IMR-90 (cell line): ENCODE measurements around the gene LRRC10. TPM values are rescaled to one million over a fixed set of nuclear protein-coding genes. Genes with fewer than 3 reads are reported as not detected.
"Not testable (repeated sequence)": the region's sequence is repeated elsewhere in the genome, so short reads cannot be mapped to it uniquely, and the experiment has no call there.

ENCODE experiments used
- ATAC-seq: fragments of 200-7000 bp; cut with Tn5 transposase; 2 replicates; pipeline ENCODE4 v1.9.1; 2020; ENCODE audit warnings: low read depth, mild to moderate bottlenecking, moderate library complexity
- BruUV-seq: library from RNA; stranded (reverse); fragments of 400-500 nt; replicated peaks from 2 replicates; lab custom pipeline; 2021; lab: Mats Ljungman, UMichigan
- CTCF ChIA-PET: fragments of 300-600 bp; formaldehyde crosslinking; extraction: SDS; loops from one replicate; lab custom pipeline; 2021; ENCODE audit warnings: antibody characterized with exemption; lab: Yijun Ruan, JAX
- POLR2A ChIA-PET: fragments of 300-600 bp; sonication (Branson Sonifier 250); formaldehyde crosslinking; loops from one replicate; lab custom pipeline; 2022; ENCODE audit warnings: antibody characterized with exemption; ENCODE audit not compliant: unreplicated experiment; lab: Charles Lee
- DNase-seq: peaks from one replicate; pipeline ENCODE4 v3.0.0; 2013
- H2AFZ ChIP-seq: replicated peaks from 2 replicates; pipeline ENCODE3; 2013; ENCODE audit warnings: low read length, mild to moderate bottlenecking; ENCODE audit not compliant: poor library complexity
- H2AK5ac ChIP-seq: 2 replicates; pipeline ENCODE4 v1.6.1; 2013; ENCODE audit warnings: low read depth, low read length, inconsistent platforms
- H2AK9ac ChIP-seq: replicated peaks from 2 replicates; pipeline ENCODE3; 2013; ENCODE audit warnings: mild to moderate bottlenecking, low read depth, low read length, moderate library complexity; ENCODE audit not compliant: poor library complexity
- H2BK120ac ChIP-seq: 2 replicates; pipeline ENCODE4 v1.6.1; 2013; ENCODE audit warnings: low read depth, low read length, inconsistent platforms
- H2BK15ac ChIP-seq: 3 replicates; pipeline ENCODE4 v1.6.1; 2013; ENCODE audit warnings: low read depth, low read length, inconsistent platforms
- H2BK20ac ChIP-seq: 2 replicates; pipeline ENCODE4 v1.6.1; 2013; ENCODE audit warnings: low read depth, mild to moderate bottlenecking, inconsistent platforms, low read length, moderate library complexity
- H2BK5ac ChIP-seq: 2 replicates; pipeline ENCODE4 v1.6.1; 2013; ENCODE audit warnings: mild to moderate bottlenecking, low read depth, low read length, inconsistent platforms; ENCODE audit not compliant: poor library complexity, severe bottlenecking
- H3K14ac ChIP-seq: replicated peaks from 2 replicates; pipeline ENCODE4 v1.6.1; 2013; ENCODE audit warnings: low read depth, low read length, inconsistent platforms
- H3K18ac ChIP-seq: 2 replicates; pipeline ENCODE4 v1.6.1; 2013; ENCODE audit warnings: low read depth, low read length, control low read depth
- H3K23ac ChIP-seq: 2 replicates; pipeline ENCODE4 v1.6.1; 2013; ENCODE audit warnings: low read depth, low read length, inconsistent platforms
- H3K27ac ChIP-seq: 2 replicates; pipeline ENCODE4 v1.5.1; 2013; ENCODE audit warnings: mild to moderate bottlenecking, control low read depth, low read length; ENCODE audit not compliant: insufficient read depth
- H3K27me3 ChIP-seq: 2 replicates; pipeline ENCODE4 v1.6.1; 2013; ENCODE audit warnings: low read length; ENCODE audit not compliant: control insufficient read depth, insufficient read depth
- H3K36me3 ChIP-seq: 2 replicates; pipeline ENCODE4 v1.6.1; 2013; ENCODE audit warnings: low read length, mixed read lengths; ENCODE audit not compliant: control insufficient read depth, insufficient read depth
- H3K4ac ChIP-seq: 2 replicates; pipeline ENCODE4 v1.6.1; 2013; ENCODE audit warnings: low read depth, low read length, inconsistent platforms
- H3K4me1 ChIP-seq: 2 replicates; pipeline ENCODE4 v1.6.1; 2013; ENCODE audit warnings: low read length, mixed read lengths; ENCODE audit not compliant: control insufficient read depth, insufficient read depth
- H3K4me2 ChIP-seq: 2 replicates; pipeline ENCODE4 v1.6.1; 2013; ENCODE audit warnings: low read depth, mild to moderate bottlenecking, control low read depth, low read length, moderate library complexity
- H3K4me3 ChIP-seq: 2 replicates; pipeline ENCODE4 v1.5.1; 2013; ENCODE audit warnings: low read depth, mild to moderate bottlenecking, control low read depth, low read length, moderate library complexity; ENCODE audit not compliant: insufficient read depth
- H3K56ac ChIP-seq: 2 replicates; pipeline ENCODE4 v1.6.1; 2013; ENCODE audit warnings: low read length, inconsistent platforms; ENCODE audit not compliant: insufficient read depth; ENCODE audit errors: extremely low read depth
- H3K79me1 ChIP-seq, 2 experiments: 2 replicates each; pipeline ENCODE4 v1.6.1; 2013; ENCODE audit warnings: low read length in 2 of 2, inconsistent platforms in 1 of 2, low read depth in 1 of 2
- H3K9ac ChIP-seq: 2 replicates; pipeline ENCODE4 v1.6.1; 2013; ENCODE audit warnings: low read depth, low read length, control low read depth
- H3K9me1 ChIP-seq: 2 replicates; pipeline ENCODE4 v1.6.1; 2013; ENCODE audit warnings: low read length, inconsistent platforms; ENCODE audit not compliant: insufficient read depth
- H3K9me3 ChIP-seq: 2 replicates; pipeline ENCODE4 v1.6.1; 2013; ENCODE audit warnings: low read length; ENCODE audit not compliant: control insufficient read depth, insufficient read depth
- H4K20me1 ChIP-seq: 2 replicates; pipeline ENCODE4 v1.6.1; 2013; ENCODE audit warnings: low read length, inconsistent platforms; ENCODE audit not compliant: insufficient read depth
- H4K5ac ChIP-seq: 2 replicates; pipeline ENCODE4 v1.6.1; 2013; ENCODE audit warnings: mild to moderate bottlenecking, low read depth, low read length, control low read depth
- H4K8ac ChIP-seq, 2 experiments: 2 replicates each; pipeline ENCODE4 v1.6.1; 2013; ENCODE audit warnings: low read depth in 2 of 2, low read length in 2 of 2, control low read depth in 1 of 2, inconsistent platforms in 1 of 2
- H4K91ac ChIP-seq: 2 replicates; pipeline ENCODE4 v1.6.1; 2013; ENCODE audit warnings: low read depth, low read length, inconsistent platforms; ENCODE audit not compliant: insufficient read depth
- WGBS, 2 experiments: methylation state at CpG; one replicate each; pipeline versions ENCODE4 v1.1.5 to v1.1.7; 2013; ENCODE audit warnings: missing lambda C conversion rate in 2 of 2; ENCODE audit not compliant: insufficient read length in 1 of 2; ENCODE audit errors: extremely low coverage in 2 of 2; 5-methylcytosine and 5-hydroxymethylcytosine counted together
- dilution Hi-C: fragments of 300-500 bp; cut with HindIII; formaldehyde crosslinking; loops from one replicate; pipeline ENCODE4 v1.14.3; 2018; ENCODE audit warnings: low sequenced_read_pairs; ENCODE audit not compliant: unreplicated experiment
- in situ Hi-C: fragments of 300-500 bp; cut with MboI; formaldehyde crosslinking; loops from 3 replicates; pipeline ENCODE4 v1.14.3; 2019; ENCODE audit warnings: low sequenced_read_pairs, inconsistent platforms, mixed read lengths
- intact Hi-C: fragments of 100-400 bp; cut with micrococcal nuclease; formaldehyde crosslinking; loops from 2 replicates; pipeline ENCODE4 v1.10.0; 2022
- polyA plus RNA-seq, 3 experiments: library from polyadenylated mRNA; depleted of rRNA; stranded (reverse); fragments of >200 nt; gene quantifications; 2 replicates each; pipeline ENCODE4 v1.2.3, GENCODE V29; 2012; ENCODE audit warnings: low replicate concordance in 1 of 3
- total RNA-seq: library from RNA; depleted of rRNA; stranded (reverse); fragments of >200 nt; gene quantifications from 2 replicates; pipeline ENCODE4 v1.2.3, GENCODE V29; 2012

The LRRC10 gene
- total and polyA plus RNA-seq, 2 of the 4 experiments (the other 2 are of a cell fraction) = not detected

- H3K18ac ChIP-seq, H2BK120ac ChIP-seq, H3K9me1 ChIP-seq, H4K20me1 ChIP-seq, H3K4me1 ChIP-seq, H2BK5ac ChIP-seq, H3K79me1 ChIP-seq, H3K4me3 ChIP-seq, H4K5ac ChIP-seq, H3K9me3 ChIP-seq, H4K8ac ChIP-seq, CTCF ChIA-PET, in situ Hi-C loops, ATAC-seq, H3K9ac ChIP-seq, H2AFZ ChIP-seq, BruUV-seq, H3K4me2 ChIP-seq, H3K23ac ChIP-seq, H2BK15ac ChIP-seq, H3K27ac ChIP-seq, dilution Hi-C loops, H3K56ac ChIP-seq, POLR2A ChIA-PET, H2AK9ac ChIP-seq, H4K91ac ChIP-seq, H3K27me3 ChIP-seq, H2BK20ac ChIP-seq, H2AK5ac ChIP-seq, H3K14ac ChIP-seq, DNase-seq, H3K4ac ChIP-seq: not testable (repeated sequence)
- intact Hi-C loops = loop anchor here (10.0 kb wide), 1 partner anchor 131 kb away; the partner anchor contains the start of gene RAB3IP
- no CpG with 5 or more reads among the region's 6 CpGs for WGBS, 2 experiments
- peaks cover 30% of the 10 kb centered on the region for H3K36me3 ChIP-seq
These were observed 7.2 kb downstream of the LRRC10 start for GRCh38 chr12:69603556-69603955.
